Melanocyte of skin (primary cell): ENCODE results near the gene YARS1. TPM values are rescaled to one million over a fixed set of nuclear protein-coding genes. Genes with fewer than 3 reads are reported as not detected.

Source experiments
- total RNA-seq, 2 donors: library from RNA; depleted of rRNA; stranded (reverse); fragments of >200 nt; gene quantifications; 2 replicates each; pipeline ENCODE4 v1.2.3, GENCODE V29; 2012

The YARS1 gene
- total RNA-seq, result 10 to 100 TPM; 49.2 to 84.3 TPM

DNA sequence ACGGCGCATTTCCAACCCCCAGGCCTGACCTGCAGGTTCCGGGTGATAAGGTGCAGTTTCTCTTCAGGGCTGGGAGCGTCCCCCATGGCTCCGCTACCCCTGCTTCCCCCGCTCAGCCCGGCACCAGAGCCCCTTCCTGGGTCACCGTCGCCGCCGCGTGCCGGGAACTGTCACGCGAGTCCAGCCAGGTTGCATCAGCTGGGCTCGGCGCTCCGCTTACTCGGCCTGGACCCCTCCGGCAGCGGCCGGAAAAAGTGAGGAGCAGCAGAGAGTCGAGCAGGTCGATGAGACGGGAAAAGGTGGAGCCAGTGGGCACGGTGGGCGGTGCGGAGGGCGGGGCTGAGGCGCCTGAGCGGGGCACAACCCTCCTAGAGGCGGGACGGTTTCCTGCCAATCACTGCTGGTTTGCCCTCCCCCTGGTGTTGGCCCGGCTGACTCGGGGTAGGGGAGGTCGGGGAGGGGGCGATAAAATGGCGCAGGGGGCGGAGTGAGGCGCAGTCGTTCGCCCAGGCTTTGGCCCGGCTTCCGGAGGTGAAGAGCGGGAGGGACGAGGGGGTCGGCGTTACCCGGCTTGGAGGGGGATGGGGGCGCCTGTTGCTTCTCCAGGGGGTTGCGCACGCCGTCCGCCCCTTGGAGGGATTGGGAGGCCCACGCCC, at the start of gene YARS1, which contains the start of gene S100PBP:
Gene YARS1 (minus strand): TSS at position 200 of the 656 bp plus-strand sequence. CDS start 114 bp downstream, at position 86.
Gene S100PBP (plus strand): TSS at position 495 of the 656 bp plus-strand sequence. CDS start 8,447 bp downstream, outside the sequence.

Other genes with a start within 250 kb of the YARS1 start
- 10 to 100 TPM; 25.8 to 38.0 TPM for gene ZBTB8OS, start 166.8 kb downstream of the YARS1 start, total RNA-seq
- 100 to 1,000 TPM in 1 of 2 donors, 10 to 100 TPM in 1; 96.7 to 174 TPM for gene RBBP4, start 166.2 kb downstream of the YARS1 start, total RNA-seq
- 10 to 100 TPM; 28.3 to 30.6 TPM for gene SYNC, start 114.6 kb downstream of the YARS1 start, total RNA-seq
- 10 to 100 TPM; 23.1 to 28.0 TPM for gene S100PBP, start 295 bp upstream of the YARS1 start, total RNA-seq
- gene FNDC5, start 53.6 kb upstream of the YARS1 start, total RNA-seq, result under 1 TPM in 1 of 2 donors, not detected in 1; 0.34 TPM
- gene HPCA, start 69.1 kb upstream of the YARS1 start, total RNA-seq, result not detected
- gene TMEM54, start 84.0 kb upstream of the YARS1 start, total RNA-seq, result 10 to 100 TPM; 33.4 to 42.0 TPM
- 10 to 100 TPM; 50.9 to 52.6 TPM for gene RNF19B, start 147.5 kb upstream of the YARS1 start, total RNA-seq
- gene AK2, start 219.5 kb upstream of the YARS1 start, total RNA-seq, result 100 to 1,000 TPM; 155 to 217 TPM